ENCODE results near the gene VEZT.

- TF ChIP-seq POLR2A (IDR thresholded peaks at IDR 0.05) (no peak), CTCF (IDR thresholded peaks at IDR 0.05) (no peak)
These were observed 48.2 kb upstream of the VEZT start for GRCh38 chr12:95169368-95169767.

All from thyroid gland (tissue), 4 donors.